ENCODE results near the gene ANKFN1. TPM values are rescaled to one million over a fixed set of nuclear protein-coding genes. Genes with fewer than 3 reads are reported as not detected.

The ANKFN1 gene
- total RNA-seq, 2 donors from 2014 or later = 3.0 to 7.3 TPM

GRCh38 chr17:56213031-56213430 is 59.8 kb downstream of the ANKFN1 start:
- Histone ChIP-seq H3K27ac (no peak overlapping the region), H3K4me3 (no peak overlapping the region), H3K9me3 (no peaks in the 10 kb centered on the region), H3K4me1 (replicated peaks) (no peaks in the 10 kb centered on the region), H3K36me3 (no peaks in the 10 kb centered on the region), H3K27me3 (replicated peaks; ENCODE audit: insufficient read depth) (no peaks in the 10 kb centered on the region)
- intact Hi-C loops (cut with DNase I) = no loop called here
- 90% methylated on average over 6 of the region's 6 CpGs for WGBS
- TF ChIP-seq, protein P1, sequence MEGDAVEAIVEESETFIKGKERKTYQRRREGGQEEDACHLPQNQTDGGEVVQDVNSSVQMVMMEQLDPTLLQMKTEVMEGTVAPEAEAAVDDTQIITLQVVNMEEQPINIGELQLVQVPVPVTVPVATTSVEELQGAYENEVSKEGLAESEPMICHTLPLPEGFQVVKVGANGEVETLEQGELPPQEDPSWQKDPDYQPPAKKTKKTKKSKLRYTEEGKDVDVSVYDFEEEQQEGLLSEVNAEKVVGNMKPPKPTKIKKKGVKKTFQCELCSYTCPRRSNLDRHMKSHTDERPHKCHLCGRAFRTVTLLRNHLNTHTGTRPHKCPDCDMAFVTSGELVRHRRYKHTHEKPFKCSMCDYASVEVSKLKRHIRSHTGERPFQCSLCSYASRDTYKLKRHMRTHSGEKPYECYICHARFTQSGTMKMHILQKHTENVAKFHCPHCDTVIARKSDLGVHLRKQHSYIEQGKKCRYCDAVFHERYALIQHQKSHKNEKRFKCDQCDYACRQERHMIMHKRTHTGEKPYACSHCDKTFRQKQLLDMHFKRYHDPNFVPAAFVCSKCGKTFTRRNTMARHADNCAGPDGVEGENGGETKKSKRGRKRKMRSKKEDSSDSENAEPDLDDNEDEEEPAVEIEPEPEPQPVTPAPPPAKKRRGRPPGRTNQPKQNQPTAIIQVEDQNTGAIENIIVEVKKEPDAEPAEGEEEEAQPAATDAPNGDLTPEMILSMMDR (IDR thresholded peaks at IDR 0.05) = no peak
- TF ChIP-seq POLR2AphosphoS5 (IDR thresholded peaks at IDR 0.05) = no peak
- TF ChIP-seq POLR2A (IDR thresholded peaks at IDR 0.05) = no peak
- no peak for DNase-seq (ENCODE audit: low spot score)

GRCh38 chr17:56217921-56218320 is 64.6 kb downstream of the ANKFN1 start:
- Histone ChIP-seq H3K4me3 (no peak overlapping the region), H3K9me3 (no peaks in the 10 kb centered on the region), H3K27ac (no peak overlapping the region), H3K4me1 (replicated peaks) (no peaks in the 10 kb centered on the region), H3K27me3 (replicated peaks; ENCODE audit: insufficient read depth) (no peaks in the 10 kb centered on the region), H3K36me3 (no peaks in the 10 kb centered on the region)
- DNase-seq (ENCODE audit: low spot score) = no peak
- 93% methylated on average over 2 of the region's 2 CpGs for WGBS
- no peak for TF ChIP-seq POLR2A (IDR thresholded peaks at IDR 0.05)
- TF ChIP-seq, protein P1 (IDR thresholded peaks at IDR 0.05) = no peak
- no peak for TF ChIP-seq POLR2AphosphoS5 (IDR thresholded peaks at IDR 0.05)
- intact Hi-C loops (cut with DNase I) = no loop called here

GRCh38 chr17:56222255-56222654 is 69.0 kb downstream of the ANKFN1 start:
- Histone ChIP-seq H3K27ac (no peak overlapping the region), H3K4me3 (no peak overlapping the region), H3K36me3 (no peaks in the 10 kb centered on the region), H3K9me3 (no peaks in the 10 kb centered on the region), H3K27me3 (replicated peaks; ENCODE audit: insufficient read depth) (no peaks in the 10 kb centered on the region), H3K4me1 (replicated peaks) (no peaks in the 10 kb centered on the region)
- TF ChIP-seq, protein P1 (IDR thresholded peaks at IDR 0.05) = no peak
- TF ChIP-seq POLR2AphosphoS5 (IDR thresholded peaks at IDR 0.05) (no peak), POLR2A (IDR thresholded peaks at IDR 0.05) (no peak)
- 89% methylated on average over 1 of the region's 1 CpG for WGBS
- intact Hi-C loops (cut with DNase I) = loop anchor here (10.0 kb wide), 1 partner anchor 57 kb away; no protein-coding TSS in a partner anchor
- no peak for DNase-seq (ENCODE audit: low spot score)

DNA sequence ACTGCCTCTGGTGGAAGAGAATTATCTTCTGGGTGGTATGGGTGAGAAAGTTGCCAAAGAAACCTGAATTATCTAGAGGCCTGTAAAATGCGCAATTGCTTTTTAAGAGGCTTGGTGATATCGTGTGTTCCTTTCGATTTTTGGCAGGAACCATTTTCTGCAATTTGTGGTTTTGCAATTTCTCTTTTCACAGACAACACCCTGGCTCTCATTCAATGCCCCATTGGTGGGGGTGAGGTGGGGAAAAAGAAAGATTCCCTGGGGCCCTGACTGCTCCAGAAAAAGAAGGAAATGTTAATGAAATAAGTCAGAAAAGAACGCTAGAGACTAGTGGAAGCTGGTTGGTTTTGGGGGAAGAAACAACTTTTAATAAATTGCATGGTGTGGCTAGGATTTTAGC is 77.4 kb downstream of the ANKFN1 start:
- Histone ChIP-seq H3K27ac (no peak overlapping the region), H3K27me3 (replicated peaks; ENCODE audit: insufficient read depth) (no peaks in the 10 kb centered on the region), H3K4me3 (no peak overlapping the region), H3K4me1 (replicated peaks) (no peaks in the 10 kb centered on the region), H3K36me3 (no peaks in the 10 kb centered on the region), H3K9me3 (no peaks in the 10 kb centered on the region)
- intact Hi-C loops (cut with DNase I) = no loop called here
- DNase-seq (ENCODE audit: low spot score) = no peak
- WGBS = 35% methylated on average over 4 of the region's 4 CpGs
- TF ChIP-seq, protein P1 (IDR thresholded peaks at IDR 0.05) = no peak
- TF ChIP-seq POLR2AphosphoS5 (IDR thresholded peaks at IDR 0.05) (no peak), POLR2A (IDR thresholded peaks at IDR 0.05) (no peak)

GRCh38 chr17:56231252-56231651 is 78.0 kb downstream of the ANKFN1 start:
- intact Hi-C loops (cut with DNase I) = no loop called here
- no peaks in the 10 kb centered on the region for H3K9me3 ChIP-seq
- no peak overlapping the region for H3K4me3 ChIP-seq
- H3K4me1 ChIP-seq (replicated peaks) = no peaks in the 10 kb centered on the region
- no peaks in the 10 kb centered on the region for H3K27me3 ChIP-seq (replicated peaks; ENCODE audit: insufficient read depth)
- WGBS = 71% methylated on average over 2 of the region's 2 CpGs
- no peak for DNase-seq (ENCODE audit: low spot score)
- H3K27ac ChIP-seq = no peak overlapping the region
- H3K36me3 ChIP-seq = no peaks in the 10 kb centered on the region
- TF ChIP-seq POLR2A (IDR thresholded peaks at IDR 0.05) (no peak), POLR2AphosphoS5 (IDR thresholded peaks at IDR 0.05) (no peak)
- TF ChIP-seq, protein P1 (IDR thresholded peaks at IDR 0.05) = no peak
